Stimulated activated naive B cell treated with anti-CD40 and anti-IgM and Interleukin-4, amounts not matched to agents 10 μg/mL and 1 μg/mL and 100 μg/mL, for 72 hours (primary cell): ENCODE measurements around the gene ID3.

Source experiments
- ATAC-seq, 2 donors: fragments of 150-1000 bp; cut with Tn5 transposase; replicated peaks; 2 replicates each; pipeline ENCODE4 v1.10.0; 2021; ENCODE audit warnings: moderate library complexity in 1 of 2
- DNase-seq: peaks from one replicate; pipeline ENCODE4 v3.0.0; 2021
- H3K27ac Mint-ChIP-seq: one replicate; pipeline ENCODE4 v1.8.0; 2022; ENCODE audit warnings: mild to moderate bottlenecking, mixed read lengths
- H3K27me3 Mint-ChIP-seq, 2 donors: one replicate each; pipeline ENCODE4 v1.8.0; 2022; ENCODE audit warnings: mixed read lengths in 2 of 2
- H3K36me3 Mint-ChIP-seq, 2 donors: one replicate each; pipeline ENCODE4 v1.8.0; 2022; ENCODE audit warnings: mixed read lengths in 2 of 2, mild to moderate bottlenecking in 1 of 2
- H3K4me1 Mint-ChIP-seq, 2 donors: one replicate each; pipeline ENCODE4 v1.8.0; 2022; ENCODE audit warnings: mixed read lengths in 2 of 2, mild to moderate bottlenecking in 1 of 2
- H3K4me3 Mint-ChIP-seq, 2 donors: one replicate each; pipeline ENCODE4 v1.8.0; 2022; ENCODE audit warnings: mild to moderate bottlenecking in 2 of 2, mixed read lengths in 2 of 2, moderate library complexity in 1 of 2
- H3K9me3 Mint-ChIP-seq, 2 donors: one replicate each; pipeline ENCODE4 v1.8.0; 2022; ENCODE audit warnings: mixed read lengths in 2 of 2, mild to moderate bottlenecking in 1 of 2

Gene ID3

DNA sequence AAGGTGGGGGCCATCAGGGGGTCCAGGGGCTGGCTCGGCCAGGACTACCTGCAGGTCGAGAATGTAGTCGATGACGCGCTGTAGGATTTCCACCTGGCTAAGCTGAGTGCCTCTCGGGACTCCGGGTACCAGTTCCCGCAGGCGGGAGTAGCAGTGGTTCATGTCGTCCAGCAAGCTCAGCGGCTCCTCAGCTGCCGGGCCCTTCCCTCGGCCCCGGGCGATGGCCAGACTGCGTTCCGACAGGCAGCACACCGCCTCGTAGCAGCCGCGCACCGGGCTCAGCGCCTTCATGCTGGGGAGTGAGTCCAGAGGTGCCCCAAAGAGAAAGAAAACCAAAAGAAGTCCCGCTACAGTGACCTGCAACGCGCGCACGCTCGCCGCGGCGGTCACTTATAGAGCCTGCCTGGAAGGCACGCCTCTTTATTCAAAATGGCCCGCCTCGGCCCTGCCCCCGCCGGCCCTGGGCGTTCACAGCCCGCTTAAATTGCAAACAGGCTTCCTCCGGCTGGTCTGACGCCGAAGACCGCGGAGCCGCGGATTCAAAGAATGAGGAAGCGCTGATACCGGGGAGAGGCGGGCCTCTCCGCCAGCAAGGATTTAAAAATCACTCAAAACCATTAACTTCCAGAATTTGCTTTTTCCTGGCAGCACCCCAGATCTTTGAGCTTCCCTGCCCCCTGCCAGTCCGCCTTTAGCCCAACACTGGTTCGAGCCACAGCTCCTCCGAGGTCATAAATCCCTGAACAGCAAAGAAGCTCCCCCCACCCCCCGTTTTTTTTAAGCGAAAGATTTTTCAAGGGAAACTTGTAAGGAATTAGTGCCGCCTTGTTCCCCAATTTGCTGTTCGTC is at the start of gene ID3:
TSS of gene ID3 (minus strand) at position 366 of the 849 bp plus-strand sequence. CDS start at position 291, 75 bp downstream.
- Mint-ChIP-seq H3K36me3 (peaks cover 14 to 25% of the 10 kb centered on the region in 2 donors), H3K4me3 (peak within 1 kb of the TSS; percentile 96 to 97), H3K27ac (peak within 1 kb of the TSS; percentile 97), H3K4me1 (peaks cover 57 to 75% of the 10 kb centered on the region in 2 donors), H3K9me3 (no peaks in the 10 kb centered on the region), H3K27me3 (no peaks in the 10 kb centered on the region)
- ATAC-seq (peak; percentile 73 to 78), DNase-seq (peak; percentile 95)

GRCh38 chr1:23607944-23608343 is 48.6 kb upstream of the ID3 start:
- no peak for ATAC-seq
- no peak overlapping the region for H3K27ac Mint-ChIP-seq
- peaks cover 0 to 2% of the 10 kb centered on the region in 2 donors for H3K36me3 Mint-ChIP-seq
- H3K4me3 Mint-ChIP-seq: no peak overlapping the region
- H3K9me3 Mint-ChIP-seq: no peaks in the 10 kb centered on the region
- peaks cover 43 to 51% of the 10 kb centered on the region in 2 donors for H3K4me1 Mint-ChIP-seq
- DNase-seq: no peak
- no peaks in the 10 kb centered on the region for H3K27me3 Mint-ChIP-seq

GRCh38 chr1:23601968-23602876 is 42.9 kb upstream of the ID3 start:
- Mint-ChIP-seq H3K4me1 (peaks cover 56 to 75% of the 10 kb centered on the region in 2 donors), H3K9me3 (no peaks in the 10 kb centered on the region), H3K36me3 (peaks cover 0 to 2% of the 10 kb centered on the region in 2 donors), H3K4me3 (peak overlapping the region; percentile 43 to 54), H3K27ac (peak overlapping the region; percentile 82), H3K27me3 (no peaks in the 10 kb centered on the region)
- ATAC-seq (peak; percentile 6 to 41), DNase-seq (no peak)

DNA sequence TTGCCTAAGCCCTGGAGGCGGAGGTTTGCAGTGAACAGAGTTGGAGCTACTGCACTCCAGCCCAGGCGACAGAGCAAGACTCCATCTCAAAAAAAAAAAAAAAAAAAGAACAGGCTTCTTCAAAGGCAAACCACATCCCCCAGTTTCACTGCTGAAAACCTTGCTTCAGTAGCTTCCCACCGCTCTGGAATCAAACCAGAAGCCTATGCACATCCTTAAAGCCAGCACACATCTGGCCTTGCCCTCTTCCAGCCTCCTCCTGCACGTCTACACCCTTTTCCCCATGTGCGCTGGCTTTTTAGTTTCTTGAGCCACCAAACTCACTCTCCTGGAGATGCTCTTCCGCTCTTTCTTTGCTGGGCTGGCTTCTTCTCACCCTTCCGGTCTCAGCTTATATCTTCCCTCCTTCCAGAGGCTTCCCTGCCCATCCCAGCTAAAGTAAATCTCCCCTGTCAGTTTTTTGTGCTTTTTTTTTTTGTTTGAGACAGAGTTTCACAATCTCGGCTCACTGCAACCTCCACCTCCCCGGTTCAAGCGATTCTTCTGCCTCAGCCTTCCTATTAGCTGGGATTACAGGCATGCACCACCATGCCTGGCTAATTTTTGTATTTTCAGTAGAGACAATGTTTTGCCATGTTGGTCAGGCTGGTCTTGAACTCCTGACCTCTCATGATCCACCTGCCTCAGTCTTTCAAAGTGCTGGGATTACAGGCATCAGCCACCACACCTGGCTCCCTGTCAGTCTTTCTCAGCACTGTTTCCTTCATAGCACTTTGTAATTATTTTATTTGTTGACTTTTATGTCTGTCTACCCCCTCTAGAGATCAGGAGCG is 42.0 kb upstream of the ID3 start:
- H3K9me3 Mint-ChIP-seq: no peaks in the 10 kb centered on the region
- peak overlapping the region; percentile 82 for H3K27ac Mint-ChIP-seq
- DNase-seq (no peak), ATAC-seq (peak; percentile 24)
- H3K4me3 Mint-ChIP-seq: peak overlapping the region; percentile 43 to 54
- H3K27me3 Mint-ChIP-seq: no peaks in the 10 kb centered on the region
- H3K36me3 Mint-ChIP-seq: peaks cover 0 to 2% of the 10 kb centered on the region in 2 donors
- peaks cover 57 to 75% of the 10 kb centered on the region in 2 donors for H3K4me1 Mint-ChIP-seq

DNA sequence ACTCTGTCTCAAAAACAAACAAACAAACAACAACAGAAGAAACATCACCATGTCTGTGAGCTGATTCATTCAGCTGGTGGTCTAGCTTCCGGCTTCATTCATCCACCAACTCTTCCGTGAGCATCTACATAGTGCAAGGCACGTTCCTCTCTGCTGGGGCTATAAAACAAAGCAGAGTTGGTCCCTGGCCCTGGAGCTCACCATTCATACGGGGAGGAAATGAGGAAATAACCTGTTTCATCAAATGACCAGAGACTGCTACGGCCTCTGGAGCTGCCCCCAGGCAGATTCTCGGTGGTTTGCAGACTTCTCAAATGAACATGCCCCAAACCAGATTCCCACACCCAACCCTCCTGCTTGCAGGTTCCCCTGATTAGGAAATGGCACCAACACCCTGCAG is 41.0 kb upstream of the ID3 start:
- ATAC-seq: peak; percentile 77 to 80
- H3K27me3 Mint-ChIP-seq: no peaks in the 10 kb centered on the region

GRCh38 chr1:23599125-23599524 is 39.8 kb upstream of the ID3 start:
- no peaks in the 10 kb centered on the region for H3K27me3 Mint-ChIP-seq
- DNase-seq: no peak
- no peak overlapping the region for H3K4me3 Mint-ChIP-seq
- no peak overlapping the region for H3K27ac Mint-ChIP-seq
- H3K36me3 Mint-ChIP-seq: peaks cover 2 to 3% of the 10 kb centered on the region in 2 donors
- no peaks in the 10 kb centered on the region for H3K9me3 Mint-ChIP-seq
- H3K4me1 Mint-ChIP-seq: peaks cover 62 to 88% of the 10 kb centered on the region in 2 donors
- ATAC-seq: no peak

More for the DNA sequence above, 41.0 kb upstream of the ID3 start:
- Mint-ChIP-seq H3K4me3 (peak overlapping the region; percentile 34 to 50), H3K36me3 (peaks cover 0 to 2% of the 10 kb centered on the region in 2 donors), H3K27ac (peak overlapping the region; percentile 82), H3K4me1 (peaks cover 57 to 81% of the 10 kb centered on the region in 2 donors), H3K9me3 (no peaks in the 10 kb centered on the region)
- no peak for DNase-seq

- ATAC-seq: no peak
Measured at GRCh38 chr1:23598424-23598823, 39.1 kb upstream of the ID3 start.

DNA sequence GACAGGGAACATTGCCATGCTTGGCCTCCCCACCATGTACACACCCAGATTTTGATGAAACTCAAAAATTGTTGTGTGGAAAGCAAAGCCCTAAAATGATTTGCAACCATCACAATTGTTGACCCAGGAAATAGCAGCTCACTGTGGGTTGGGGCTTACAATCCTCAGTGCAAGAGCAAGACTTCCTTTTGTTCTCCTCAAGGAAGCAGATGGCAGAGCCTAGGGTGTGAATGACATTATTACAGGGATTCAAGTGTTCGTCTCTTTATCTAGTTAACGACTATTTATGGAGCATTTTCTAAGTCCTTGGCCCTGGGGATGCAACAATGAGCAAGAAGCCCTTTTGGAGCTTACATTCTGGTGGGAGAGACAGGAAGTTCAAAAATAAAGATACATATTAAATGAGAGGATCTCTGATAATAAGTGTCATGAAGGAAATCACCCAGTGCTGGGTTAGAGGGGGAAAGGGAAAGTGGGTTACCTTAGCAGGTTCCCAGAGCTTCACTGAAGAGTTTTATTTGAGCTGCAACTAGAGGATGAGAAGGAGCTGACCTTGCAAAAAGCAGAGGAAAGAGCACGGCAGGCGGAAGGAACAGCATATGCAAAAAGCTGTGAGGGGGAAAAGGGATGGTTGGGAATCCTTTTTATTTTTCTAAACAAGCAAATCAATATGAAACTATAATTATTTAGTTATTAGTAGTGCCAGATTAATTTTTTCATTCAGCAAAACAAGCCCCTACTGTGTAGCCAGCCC is 38.5 kb upstream of the ID3 start:
- H3K36me3 Mint-ChIP-seq: peaks cover 0 to 3% of the 10 kb centered on the region in 2 donors
- H3K9me3 Mint-ChIP-seq: no peaks in the 10 kb centered on the region
- ATAC-seq (no peak), DNase-seq (no peak)
- H3K27ac Mint-ChIP-seq: peak overlapping the region; percentile 70
- no peaks in the 10 kb centered on the region for H3K27me3 Mint-ChIP-seq
- peaks cover 67 to 95% of the 10 kb centered on the region in 2 donors for H3K4me1 Mint-ChIP-seq
- peak overlapping the region in 1 of 2 donors; percentile 20 for H3K4me3 Mint-ChIP-seq

More at GRCh38 chr1:23598424-23598823, 39.1 kb upstream of the ID3 start:
- H3K4me3 Mint-ChIP-seq: no peak overlapping the region
- peaks cover 2 to 3% of the 10 kb centered on the region in 2 donors for H3K36me3 Mint-ChIP-seq
- no peaks in the 10 kb centered on the region for H3K9me3 Mint-ChIP-seq
- H3K4me1 Mint-ChIP-seq: peaks cover 66 to 95% of the 10 kb centered on the region in 2 donors
- peak overlapping the region; percentile 14 for H3K27ac Mint-ChIP-seq
- no peaks in the 10 kb centered on the region for H3K27me3 Mint-ChIP-seq
- no peak for DNase-seq

GRCh38 chr1:23596382-23597358 is 37.4 kb upstream of the ID3 start:
- Mint-ChIP-seq H3K9me3 (no peaks in the 10 kb centered on the region), H3K4me3 (no peak overlapping the region), H3K27me3 (no peaks in the 10 kb centered on the region), H3K27ac (peak overlapping the region; percentile 70), H3K36me3 (peaks cover 0 to 3% of the 10 kb centered on the region in 2 donors), H3K4me1 (peaks cover 67 to 96% of the 10 kb centered on the region in 2 donors)
- ATAC-seq: no peak
- no peak for DNase-seq

DNA sequence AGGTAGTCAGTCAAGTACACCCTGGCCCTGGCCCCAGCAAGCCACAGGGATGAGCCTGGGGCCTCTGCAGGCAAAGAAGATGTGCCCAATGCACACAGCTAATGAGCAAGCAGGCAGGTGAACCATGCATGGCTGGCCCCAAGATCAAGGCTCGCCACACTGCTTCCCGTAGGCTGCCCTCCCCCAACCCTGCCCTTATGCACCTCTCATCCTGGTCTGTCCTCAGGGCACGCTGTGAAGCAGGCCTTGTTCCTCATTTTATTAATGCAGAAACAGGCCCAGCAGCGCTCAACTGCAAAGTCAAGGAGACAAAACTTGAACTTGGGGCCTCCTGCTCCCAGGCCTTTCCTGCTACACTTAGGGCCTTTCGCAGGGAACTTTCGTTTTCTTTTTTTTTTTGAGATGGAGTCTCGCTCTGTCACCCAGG is 35.6 kb upstream of the ID3 start:
- ATAC-seq: peak; percentile 56 to 59
- Mint-ChIP-seq H3K9me3 (no peaks in the 10 kb centered on the region), H3K4me3 (peak overlapping the region; percentile 40 to 58), H3K27ac (peak overlapping the region; percentile 99), H3K4me1 (peaks cover 68 to 96% of the 10 kb centered on the region in 2 donors), H3K27me3 (no peaks in the 10 kb centered on the region), H3K36me3 (peaks cover 0 to 3% of the 10 kb centered on the region in 2 donors)
- DNase-seq: peak; percentile 74

GRCh38 chr1:23594149-23594907 is 35.0 kb upstream of the ID3 start:
- Mint-ChIP-seq H3K27ac (peak overlapping the region; percentile 99), H3K9me3 (no peaks in the 10 kb centered on the region), H3K27me3 (no peaks in the 10 kb centered on the region), H3K4me3 (peak overlapping the region; percentile 40 to 58), H3K4me1 (peaks cover 71 to 96% of the 10 kb centered on the region in 2 donors), H3K36me3 (peaks cover 0 to 3% of the 10 kb centered on the region in 2 donors)
- DNase-seq: no peak
- ATAC-seq: no peak
